Glomerular visceral epithelial cell (primary cell): ENCODE data around the gene ADIPOQ.
"Not testable (repeated sequence)": the region's sequence is repeated elsewhere in the genome, so short reads cannot be mapped to it uniquely, and the experiment has no call there.

Experiments
- DNase-seq: peaks from one replicate; pipeline ENCODE4 v3.0.0-alpha.2; 2016; ENCODE audit errors: extremely low spot score

The ADIPOQ gene

DNA sequence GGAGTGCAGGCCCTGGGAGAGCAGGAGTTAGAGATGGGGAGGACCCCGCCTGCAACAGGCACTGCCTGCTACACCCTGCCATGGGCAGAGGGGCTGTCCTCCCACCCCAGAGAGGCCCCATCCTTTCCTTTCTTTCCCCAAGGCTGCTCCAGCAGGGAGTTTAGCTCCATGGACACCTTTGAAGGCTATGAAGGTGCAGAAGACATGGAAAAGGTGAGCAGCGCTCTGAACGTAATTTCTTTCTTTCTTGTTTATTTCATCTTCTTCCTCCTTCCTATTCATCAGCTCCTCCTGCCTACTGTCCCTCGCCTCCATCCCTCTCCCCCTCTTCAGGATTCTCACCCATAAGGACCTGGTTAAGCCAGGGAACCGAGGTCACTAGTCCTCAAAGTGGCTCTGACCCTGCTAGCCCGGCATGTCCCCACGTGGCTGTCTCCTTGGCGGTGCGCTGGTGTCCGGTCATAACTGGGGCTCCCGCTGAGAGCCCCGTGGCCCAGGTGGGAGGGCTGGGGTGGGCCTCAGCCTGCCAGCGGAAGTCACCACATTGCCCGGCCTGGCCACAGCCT lies 16.0 kb upstream of the ADIPOQ start:
- no peak for DNase-seq

DNA sequence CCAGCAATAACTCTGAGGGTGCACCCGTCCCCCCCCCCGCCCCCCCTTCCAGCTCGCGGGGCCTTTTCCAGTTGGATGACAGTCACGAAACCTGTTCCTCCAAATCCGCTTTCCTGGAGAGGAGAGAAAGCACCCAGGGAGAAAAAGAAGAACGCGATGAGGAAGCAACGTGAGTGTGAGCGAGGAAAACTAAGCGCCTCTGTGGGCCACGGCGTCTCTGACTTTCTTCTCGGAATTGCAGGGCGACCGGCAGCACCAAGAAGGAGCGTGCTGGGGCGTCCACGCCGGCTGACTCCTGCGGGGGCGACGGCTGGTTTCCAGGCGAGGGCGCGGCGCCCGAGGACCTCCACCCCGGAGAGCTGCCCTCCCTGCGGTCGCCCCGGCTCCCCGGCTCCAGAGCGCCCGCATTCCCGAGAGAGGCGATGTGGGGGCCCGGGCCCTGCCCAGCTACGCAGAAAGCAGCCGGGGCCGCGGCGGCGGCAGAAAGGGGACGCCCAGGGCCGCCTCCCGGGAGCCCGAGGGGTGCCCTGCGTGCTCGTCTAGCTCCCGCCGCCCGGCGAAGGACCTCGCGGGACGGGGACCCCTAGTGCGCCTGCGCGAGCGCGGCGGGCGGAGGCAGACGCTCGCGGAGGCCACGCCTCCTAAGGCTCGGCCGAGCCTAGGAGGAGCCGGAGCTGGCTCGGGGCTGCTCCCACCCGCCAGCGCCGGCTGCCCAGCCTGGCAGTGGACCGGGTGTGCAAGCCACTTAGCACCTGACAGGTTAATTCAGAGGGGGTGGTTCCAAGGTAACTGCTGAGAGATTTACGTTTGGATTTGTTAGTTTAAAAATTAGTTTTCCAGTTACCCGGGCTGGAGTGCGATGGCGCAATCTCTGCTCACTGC lies 15.3 kb upstream of the ADIPOQ start:
- peak; percentile 87 for DNase-seq

DNA sequence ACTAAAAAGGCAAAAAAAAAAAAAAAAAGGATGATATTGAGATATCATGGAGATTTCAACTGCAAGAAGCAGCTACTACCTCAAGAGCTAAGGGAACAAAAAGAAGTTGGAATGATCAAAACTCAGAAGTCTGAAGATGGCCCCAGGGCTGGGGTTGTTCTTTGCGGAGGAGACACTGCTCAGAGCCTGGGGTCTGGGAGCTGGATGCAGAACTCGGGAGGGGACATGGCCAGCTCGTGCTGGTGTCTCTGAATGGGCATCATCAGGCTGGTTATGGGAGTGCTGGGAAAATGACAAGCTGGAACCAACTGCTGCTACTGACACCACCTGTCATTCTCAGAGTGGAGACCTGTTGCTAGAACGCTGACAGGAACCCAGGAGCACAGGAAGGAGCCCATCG lies 14.2 kb upstream of the ADIPOQ start:
- DNase-seq: no peak

DNA sequence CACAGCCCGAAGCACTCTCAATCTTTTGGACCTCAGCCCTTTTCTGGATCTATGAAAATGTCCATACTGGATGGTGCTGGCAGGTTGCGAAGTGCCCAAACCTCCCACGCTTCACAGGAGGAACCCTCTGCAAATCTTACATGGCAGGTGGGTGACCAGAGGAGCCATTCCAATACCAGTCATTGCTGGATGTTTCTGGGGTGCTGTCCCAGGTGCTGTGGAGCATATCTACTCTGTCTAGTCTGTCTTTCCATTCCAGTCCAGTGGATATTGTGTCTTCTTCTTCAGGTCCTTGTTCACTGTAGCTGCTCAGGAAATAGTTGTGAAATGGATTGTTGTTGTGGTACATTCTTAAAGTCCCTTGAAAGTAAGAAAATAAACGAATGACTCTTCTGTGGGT lies 10.7 kb upstream of the ADIPOQ start:
- no peak for DNase-seq

DNA sequence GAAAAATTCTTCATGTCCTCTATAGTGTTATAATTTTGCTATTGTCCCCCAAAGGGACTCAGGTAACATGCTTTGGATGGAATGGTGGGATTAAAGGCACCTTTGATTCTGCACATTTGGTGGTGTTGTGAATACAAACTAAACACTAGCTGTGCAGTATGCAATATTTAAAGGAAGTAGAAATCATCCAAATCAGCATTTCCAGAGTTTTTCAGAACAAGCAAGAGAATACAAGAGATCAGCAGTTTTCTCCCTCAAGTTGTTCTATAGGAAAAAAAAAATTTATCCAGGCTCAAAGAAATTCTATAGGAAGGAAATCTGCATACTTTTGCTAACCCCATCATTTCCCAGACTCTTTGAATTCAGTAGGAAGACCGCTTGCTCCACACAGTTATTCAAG lies 10.2 kb upstream of the ADIPOQ start:
- no peak for DNase-seq

DNA sequence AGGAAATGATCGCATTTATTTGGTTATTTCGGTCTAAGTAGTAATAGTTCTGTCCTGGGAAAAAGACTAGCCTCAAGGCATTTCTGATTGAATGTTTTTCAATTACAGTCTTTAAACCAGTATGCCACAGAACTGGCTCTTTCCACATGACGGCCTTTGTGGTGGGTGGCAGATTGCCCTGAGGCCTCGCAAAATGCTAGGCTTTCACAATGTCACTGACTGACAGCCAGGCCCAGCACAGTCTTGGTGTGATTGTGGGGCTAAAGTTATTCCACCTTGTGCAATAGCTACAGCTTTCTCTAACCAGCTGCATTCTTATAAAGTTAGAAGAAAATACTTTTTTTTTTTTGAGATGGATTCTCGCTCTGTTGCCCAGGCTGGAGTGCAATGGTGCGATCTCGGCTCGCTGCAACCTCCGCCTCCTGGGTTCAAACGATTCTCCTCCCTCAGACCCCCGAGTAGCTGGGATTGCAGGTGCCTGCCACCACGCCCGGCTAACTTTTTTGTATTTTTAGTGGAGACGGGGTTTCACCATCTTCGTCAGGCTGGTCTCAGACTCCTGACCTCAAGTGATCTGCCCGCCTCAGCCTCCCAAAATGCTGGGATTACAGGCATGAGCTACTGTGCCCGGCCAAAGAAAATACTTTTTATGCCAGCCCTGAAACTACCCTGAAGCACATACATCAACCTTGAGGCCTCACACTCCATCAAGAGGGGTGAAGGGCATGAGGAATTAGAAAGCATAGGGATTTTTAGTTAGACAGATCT lies 2.5 kb upstream of the ADIPOQ start:
- peak; percentile 73 for DNase-seq

DNA sequence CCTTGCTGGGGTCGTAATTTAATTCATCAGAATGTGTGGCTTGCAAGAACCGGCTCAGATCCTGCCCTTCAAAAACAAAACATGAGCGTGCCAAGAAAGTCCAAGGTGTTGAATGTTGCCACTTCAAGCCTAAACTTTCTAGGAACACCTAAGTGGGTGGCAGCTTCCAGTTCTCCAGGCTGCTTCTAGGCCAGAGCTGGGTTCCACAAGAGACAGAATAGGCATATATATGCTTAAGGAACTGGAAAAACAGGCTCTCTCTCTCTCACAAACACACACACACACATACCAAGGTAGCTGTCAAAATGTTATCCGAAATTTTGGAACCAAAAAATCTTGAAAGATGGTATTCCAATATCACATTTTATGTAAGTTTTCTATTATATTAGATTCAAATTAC lies 890 bp upstream of the ADIPOQ start:
- DNase-seq: no peak

DNA sequence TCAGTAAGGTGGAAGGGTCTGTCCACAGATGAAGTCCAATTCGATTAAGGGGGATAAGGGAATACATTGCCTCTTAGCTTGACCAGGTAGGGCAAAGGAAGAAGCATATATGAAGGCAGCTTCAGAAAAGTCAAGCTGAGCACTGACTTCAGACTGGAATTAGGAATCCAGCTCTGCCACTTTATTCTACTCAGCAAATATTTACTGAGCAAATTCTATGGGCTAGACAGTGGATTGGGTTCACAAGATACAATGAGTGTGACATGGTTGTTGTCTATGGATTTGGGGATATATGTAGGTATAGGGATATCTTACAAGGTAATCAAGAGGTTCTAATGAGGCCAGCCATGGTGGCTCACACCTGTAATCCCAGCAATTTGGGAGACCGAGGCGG lies 526 bp downstream of the ADIPOQ start:
- DNase-seq: no peak

DNA sequence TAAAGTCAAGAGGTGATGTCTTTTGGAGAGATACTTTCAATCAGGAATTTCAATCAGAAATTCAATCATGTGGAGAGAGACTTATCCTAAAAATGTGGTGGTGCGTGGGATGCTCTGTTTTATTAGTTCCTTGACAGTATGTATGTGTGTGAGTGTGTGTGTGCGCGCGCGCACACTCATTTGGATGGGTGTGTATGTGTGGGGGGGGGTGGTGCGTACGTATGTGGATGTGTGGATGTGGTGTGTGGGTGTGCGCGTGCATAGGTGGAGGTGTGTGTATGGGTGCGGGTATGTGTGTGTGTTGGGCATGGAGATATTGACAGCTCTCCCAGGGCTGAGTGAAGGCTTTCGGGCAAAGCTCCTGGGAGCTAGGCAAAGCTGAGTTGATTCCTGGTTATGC lies 2.4 kb downstream of the ADIPOQ start:
- DNase-seq: no peak

DNA sequence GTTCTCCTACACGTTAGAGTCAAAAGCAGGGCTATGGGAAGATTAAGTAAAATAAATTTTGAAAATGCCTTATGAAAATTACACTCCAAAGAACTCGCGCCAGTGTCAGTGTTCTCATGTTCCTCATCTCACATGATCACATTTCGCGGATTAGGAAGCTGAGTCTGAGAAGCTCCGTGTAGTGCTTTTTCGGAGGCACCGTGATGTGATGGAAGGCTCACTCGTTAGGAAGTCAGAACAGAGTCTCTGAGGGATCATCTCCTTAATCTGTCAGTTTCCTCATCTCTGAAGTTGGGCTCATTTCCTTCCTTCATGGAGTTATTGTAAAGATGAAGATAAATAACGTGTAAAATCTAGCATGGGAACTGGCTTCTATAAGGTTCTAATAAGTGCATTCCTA lies 3.2 kb downstream of the ADIPOQ start:
- DNase-seq: no peak

DNA sequence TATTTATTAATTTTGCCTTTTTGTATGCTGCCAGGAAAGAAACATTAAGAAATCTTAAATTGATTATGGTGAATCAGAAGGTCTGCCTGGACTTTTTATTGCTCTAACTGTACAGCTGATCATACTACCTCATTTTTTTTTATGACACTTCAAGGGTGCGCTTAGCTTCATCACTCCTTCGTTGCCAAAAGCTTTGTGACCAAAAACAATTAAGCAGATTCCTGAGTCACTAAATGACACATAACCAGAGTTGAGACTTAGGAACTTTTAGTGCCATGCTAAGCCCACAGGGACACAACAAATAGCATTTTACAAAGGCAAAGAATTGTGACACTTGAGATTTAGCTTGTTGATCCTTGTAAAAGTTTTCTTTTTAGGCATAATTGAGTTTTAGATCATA lies 4.9 kb downstream of the ADIPOQ start:
- no peak for DNase-seq

DNA sequence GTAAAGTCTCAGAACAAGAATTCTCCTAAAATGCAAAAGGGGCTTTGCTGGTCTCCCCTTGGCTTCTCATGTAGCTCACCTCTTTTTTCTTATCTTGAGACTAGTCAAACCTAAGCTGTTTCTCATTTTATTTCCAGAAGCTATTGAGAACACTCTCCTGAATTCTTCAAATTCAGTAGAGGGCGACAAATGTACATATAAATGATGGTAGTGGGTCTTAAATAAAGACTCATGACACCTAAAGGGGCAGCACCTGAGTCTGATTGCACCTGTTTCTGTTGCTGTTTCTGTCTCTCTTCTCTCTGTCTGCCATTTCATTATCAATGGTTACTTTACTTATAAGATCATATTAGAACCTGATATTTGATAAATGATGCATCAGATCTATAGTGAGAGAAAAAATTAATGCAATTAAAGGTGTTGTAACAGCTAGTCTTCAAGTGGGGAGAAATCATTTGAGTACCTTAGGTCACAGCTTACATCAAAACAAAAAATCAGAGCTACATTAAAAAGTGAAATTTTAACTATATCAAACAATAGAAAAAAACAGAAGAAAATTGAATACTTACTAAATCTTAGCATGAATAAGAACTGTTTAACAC lies 7.0 kb downstream of the ADIPOQ start:
- DNase-seq: peak; percentile 20

DNA sequence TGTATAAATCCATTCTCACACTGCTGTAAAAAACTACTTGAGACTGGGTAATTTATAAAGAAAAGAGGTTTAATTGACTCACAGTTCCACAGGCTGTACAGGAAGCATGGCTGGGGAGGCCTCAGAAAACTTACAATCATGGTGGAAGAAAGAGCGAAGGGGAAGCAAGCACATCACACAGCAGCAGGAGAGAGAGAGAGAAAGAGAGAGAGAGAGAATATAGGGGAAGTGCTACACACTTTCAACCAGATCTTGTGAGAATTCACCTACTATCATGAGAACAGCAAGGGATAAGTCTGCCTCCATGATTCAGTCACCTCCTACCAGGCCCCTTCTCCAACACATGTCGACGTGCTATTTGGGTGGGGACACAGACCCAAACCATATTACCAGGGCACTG lies 9.3 kb downstream of the ADIPOQ start:
- DNase-seq: not testable (repeated sequence)

DNA sequence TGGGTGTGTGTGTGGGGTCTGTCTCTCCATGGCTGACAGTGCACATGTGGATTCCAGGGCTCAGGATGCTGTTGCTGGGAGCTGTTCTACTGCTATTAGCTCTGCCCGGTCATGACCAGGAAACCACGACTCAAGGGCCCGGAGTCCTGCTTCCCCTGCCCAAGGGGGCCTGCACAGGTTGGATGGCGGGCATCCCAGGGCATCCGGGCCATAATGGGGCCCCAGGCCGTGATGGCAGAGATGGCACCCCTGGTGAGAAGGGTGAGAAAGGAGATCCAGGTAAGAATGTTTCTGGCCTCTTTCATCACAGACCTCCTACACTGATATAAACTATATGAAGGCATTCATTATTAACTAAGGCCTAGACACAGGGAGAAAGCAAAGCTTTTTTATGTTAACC lies 10.5 kb downstream of the ADIPOQ start:
- no peak for DNase-seq

DNA sequence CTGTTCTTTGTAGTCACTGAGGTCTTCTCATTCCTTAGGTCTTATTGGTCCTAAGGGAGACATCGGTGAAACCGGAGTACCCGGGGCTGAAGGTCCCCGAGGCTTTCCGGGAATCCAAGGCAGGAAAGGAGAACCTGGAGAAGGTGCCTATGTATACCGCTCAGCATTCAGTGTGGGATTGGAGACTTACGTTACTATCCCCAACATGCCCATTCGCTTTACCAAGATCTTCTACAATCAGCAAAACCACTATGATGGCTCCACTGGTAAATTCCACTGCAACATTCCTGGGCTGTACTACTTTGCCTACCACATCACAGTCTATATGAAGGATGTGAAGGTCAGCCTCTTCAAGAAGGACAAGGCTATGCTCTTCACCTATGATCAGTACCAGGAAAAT lies 11.6 kb downstream of the ADIPOQ start:
- no peak for DNase-seq

DNA sequence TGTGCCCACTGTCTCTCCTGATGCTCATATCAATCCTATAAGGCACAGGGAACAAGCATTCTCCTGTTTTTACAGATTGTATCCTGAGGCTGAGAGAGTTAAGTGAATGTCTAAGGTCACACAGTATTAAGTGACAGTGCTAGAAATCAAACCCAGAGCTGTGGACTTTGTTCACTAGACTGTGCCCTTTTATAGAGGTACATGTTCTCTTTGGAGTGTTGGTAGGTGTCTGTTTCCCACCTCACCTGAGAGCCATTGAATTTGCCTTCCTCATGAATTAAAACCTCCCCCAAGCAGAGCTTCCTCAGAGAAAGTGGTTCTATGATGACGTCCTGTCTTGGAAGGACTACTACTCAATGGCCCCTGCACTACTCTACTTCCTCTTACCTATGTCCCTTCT lies 12.4 kb downstream of the ADIPOQ start:
- DNase-seq: no peak

DNA sequence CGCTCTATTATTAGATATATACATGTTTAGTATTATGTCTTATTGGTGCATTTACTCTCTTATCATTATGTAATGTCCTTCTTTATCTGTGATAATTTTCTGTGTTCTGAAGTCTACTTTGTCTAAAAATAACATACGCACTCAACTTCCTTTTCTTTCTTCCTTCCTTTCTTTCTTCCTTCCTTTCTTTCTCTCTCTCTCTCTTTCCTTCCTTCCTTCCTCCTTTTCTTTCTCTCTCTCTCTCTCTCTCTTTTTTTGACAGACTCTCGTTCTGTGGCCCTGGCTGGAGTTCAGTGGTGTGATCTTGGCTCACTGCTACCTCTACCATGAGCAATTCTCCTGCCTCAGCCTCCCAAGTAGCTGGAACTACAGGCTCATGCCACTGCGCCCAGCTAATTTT lies 15.2 kb downstream of the ADIPOQ start:
- DNase-seq: no peak

DNA sequence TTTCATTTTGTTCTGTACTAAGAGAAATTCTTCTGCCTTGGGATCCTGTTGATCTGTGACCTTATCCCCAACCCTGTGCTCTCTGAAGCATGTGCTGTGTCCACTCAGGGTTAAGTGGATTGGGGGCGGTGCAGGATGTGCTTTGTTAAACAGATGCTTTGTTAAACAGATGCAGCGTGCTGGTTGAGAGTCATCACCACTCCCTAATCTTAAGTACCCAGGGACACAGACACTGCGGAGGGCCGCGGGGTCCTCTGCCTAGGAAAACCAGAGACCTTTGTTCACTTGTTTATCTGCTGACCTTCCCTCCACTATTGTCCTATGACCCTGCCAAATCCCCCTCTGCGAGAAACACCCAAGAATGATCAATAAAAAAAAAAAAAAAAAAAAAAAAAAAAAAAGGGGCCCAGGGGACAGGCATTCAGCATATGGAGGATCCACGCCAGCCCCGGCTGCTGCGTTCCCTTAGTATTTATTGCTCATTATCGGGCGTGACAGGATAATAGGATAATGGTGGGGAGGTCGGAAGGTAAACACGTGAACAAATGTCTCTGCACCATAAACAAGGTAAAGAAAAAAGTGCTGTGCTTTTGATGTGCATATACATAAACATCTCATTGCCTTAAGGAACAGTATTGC lies 22.8 kb downstream of the ADIPOQ start:
- DNase-seq: not testable (repeated sequence)

DNA sequence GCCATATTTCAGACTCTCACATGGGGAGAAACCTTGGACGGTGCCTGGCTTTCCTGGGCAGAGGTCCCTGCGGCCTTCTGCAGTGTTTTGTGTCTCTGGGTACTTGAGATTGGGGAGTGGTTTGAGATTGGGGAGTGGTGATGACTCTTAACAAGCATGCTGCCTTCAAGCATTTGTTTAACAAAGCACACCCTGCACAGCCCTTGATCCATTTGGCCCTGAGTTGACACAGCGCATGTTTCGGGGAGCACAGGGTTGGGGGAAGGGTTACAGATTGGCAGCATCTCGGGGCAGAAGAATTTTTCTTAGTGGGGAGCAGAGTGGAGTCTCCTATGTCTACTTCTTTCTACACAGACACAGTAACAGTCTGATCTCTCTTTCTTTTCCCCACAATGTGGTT lies 23.6 kb downstream of the ADIPOQ start:
- not testable (repeated sequence) for DNase-seq

DNA sequence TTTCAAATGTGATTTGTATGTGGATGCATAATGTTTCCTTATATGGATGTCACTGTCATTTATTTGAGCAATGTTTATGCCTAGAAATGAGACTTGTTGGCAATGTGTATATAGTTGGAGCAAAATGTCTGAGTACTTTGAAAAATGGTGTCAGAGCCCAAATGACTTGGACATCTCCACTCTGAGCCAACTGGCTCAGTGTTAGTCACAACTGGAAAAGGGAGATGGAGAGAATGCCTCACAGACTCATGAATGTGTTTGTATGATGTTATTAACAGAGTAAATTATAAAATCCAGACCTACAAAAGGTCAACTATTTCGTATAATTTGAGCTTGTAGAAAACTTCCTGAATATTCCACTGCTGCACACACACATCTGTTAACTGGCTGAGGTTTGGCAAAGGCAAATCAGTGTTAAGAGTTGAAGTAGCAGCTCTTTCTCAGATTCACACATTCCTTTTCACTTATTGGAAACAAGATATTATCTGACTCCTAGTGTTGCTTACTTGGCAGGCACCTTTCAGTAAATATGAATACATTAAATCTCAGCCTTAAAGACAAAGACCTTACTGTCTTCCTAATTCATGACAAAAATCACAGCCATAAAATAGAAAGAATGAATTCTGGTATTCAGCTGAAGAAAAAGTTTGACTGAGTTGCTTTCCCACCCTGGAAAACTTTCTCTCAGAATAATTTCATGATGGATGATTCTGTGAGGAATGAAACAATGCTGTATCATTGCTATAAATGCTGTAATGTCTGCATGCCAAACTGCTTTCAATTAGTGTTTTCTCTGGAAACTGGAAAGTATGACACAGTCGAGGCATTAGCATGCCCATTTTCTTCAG lies 27.0 kb downstream of the ADIPOQ start:
- no peak for DNase-seq
